Measurements from ENCODE around the gene NPTX1. TPM values are rescaled to one million over a fixed set of nuclear protein-coding genes. Genes with fewer than 3 reads are reported as not detected.
A peak's percentile ranks its signal among the peaks of the same experiment; 100 is the strongest.

The NPTX1 gene
- total and polyA plus RNA-seq, 9 donors, result 0.02 to 19.8 (median 0.33) TPM; not detected in 1

GRCh38 chr17:80428363-80428762, 48.0 kb downstream of the NPTX1 start:
- no peaks in the 10 kb centered on the region for H3K9me3 ChIP-seq
- peak in 1 of 5 donors; percentile 25 for DNase-seq
- H3K27me3 ChIP-seq, result no peaks in the 10 kb centered on the region
- H3K4me3 ChIP-seq, result no peak overlapping the region
- TF ChIP-seq CTCF (IDR thresholded peaks at IDR 0.05) (no peak), EP300 (IDR thresholded peaks at IDR 0.05) (no peak), POLR2A (IDR thresholded peaks at IDR 0.05) (no peak)
- H3K4me1 ChIP-seq (ENCODE audit: insufficient read depth), result no peaks in the 10 kb centered on the region
- no peaks in the 10 kb centered on the region for H3K36me3 ChIP-seq
- intact Hi-C loops (cut with DNase I), result loop anchor here in 3 of 4 donors (5.0 to 10.0 kb wide), 4 partner anchors 146 to 676 kb away; no protein-coding TSS in a partner anchor
- H3K27ac ChIP-seq, result no peak overlapping the region
- WGBS, 3 donors, result 91% methylated on average over 12 of the region's 12 CpGs

- no peaks in the 10 kb centered on the region for H3K36me3 ChIP-seq
- peak in 3 of 5 donors; percentile 16 to 33 (median 28) for DNase-seq
- intact Hi-C loops (cut with DNase I), result loop anchor here (2.0 to 10.0 kb wide), 6 partner anchors 147 to 677 kb away; no protein-coding TSS in a partner anchor
- TF ChIP-seq POLR2A (IDR thresholded peaks at IDR 0.05) (no peak), CTCF (IDR thresholded peaks at IDR 0.05) (no peak), EP300 (IDR thresholded peaks at IDR 0.05) (no peak)
- no peaks in the 10 kb centered on the region for H3K4me1 ChIP-seq (ENCODE audit: insufficient read depth)
- WGBS, 3 donors, result 87 to 93% (median 92%) methylated on average over 27 of the region's 27 CpGs
- no peaks in the 10 kb centered on the region for H3K9me3 ChIP-seq
- H3K27me3 ChIP-seq, result no peaks in the 10 kb centered on the region
- no peak overlapping the region for H3K27ac ChIP-seq
- no peak overlapping the region for H3K4me3 ChIP-seq
These were observed 48.8 kb downstream of the NPTX1 start for GRCh38 chr17:80427366-80428282.

- DNase-seq, result peak; percentile 56 to 82 (median 79)
- H3K9me3 ChIP-seq, result no peaks in the 10 kb centered on the region
- no peaks in the 10 kb centered on the region for H3K4me1 ChIP-seq (ENCODE audit: insufficient read depth)
- no peaks in the 10 kb centered on the region for H3K27me3 ChIP-seq
- no peak overlapping the region for H3K27ac ChIP-seq
- no peak overlapping the region for H3K4me3 ChIP-seq
- intact Hi-C loops (cut with DNase I), result loop anchor here (2.0 to 10.0 kb wide), 6 partner anchors 148 to 678 kb away; no protein-coding TSS in a partner anchor
- no peaks in the 10 kb centered on the region for H3K36me3 ChIP-seq
- TF ChIP-seq POLR2A (IDR thresholded peaks at IDR 0.05) (no peak), CTCF (IDR thresholded peaks at IDR 0.05) (peak; percentile 87 to 97 (median 97))
- WGBS, 3 donors, result 40% methylated on average over 24 of the region's 24 CpGs
These were observed 49.6 kb downstream of the NPTX1 start for GRCh38 chr17:80426671-80427326.

GRCh38 chr17:80425835-80426426, 50.5 kb downstream of the NPTX1 start:
- DNase-seq, result peak in 3 of 5 donors; percentile 13 to 28 (median 16)
- Histone ChIP-seq H3K36me3 (no peaks in the 10 kb centered on the region), H3K27me3 (no peaks in the 10 kb centered on the region), H3K27ac (no peak overlapping the region), H3K4me3 (no peak overlapping the region), H3K9me3 (no peaks in the 10 kb centered on the region), H3K4me1 (ENCODE audit: insufficient read depth) (no peaks in the 10 kb centered on the region)
- WGBS, 3 donors, result 80 to 85% (median 85%) methylated on average over 9 of the region's 9 CpGs
- no peak for TF ChIP-seq POLR2A (IDR thresholded peaks at IDR 0.05)
- intact Hi-C loops (cut with DNase I), result loop anchor here (2.0 to 10.0 kb wide), 6 partner anchors 149 to 679 kb away; no protein-coding TSS in a partner anchor
